ENCODE measurements around the gene LRRC37B.
"Not testable (repeated sequence)": the region's sequence is repeated elsewhere in the genome, so short reads cannot be mapped to it uniquely, and the experiment has no call there.

LRRC37B gene

GRCh38 chr17:32100323-32100722 is 93.1 kb downstream of the LRRC37B start:
- DNase-seq, result not testable (repeated sequence)

DNA sequence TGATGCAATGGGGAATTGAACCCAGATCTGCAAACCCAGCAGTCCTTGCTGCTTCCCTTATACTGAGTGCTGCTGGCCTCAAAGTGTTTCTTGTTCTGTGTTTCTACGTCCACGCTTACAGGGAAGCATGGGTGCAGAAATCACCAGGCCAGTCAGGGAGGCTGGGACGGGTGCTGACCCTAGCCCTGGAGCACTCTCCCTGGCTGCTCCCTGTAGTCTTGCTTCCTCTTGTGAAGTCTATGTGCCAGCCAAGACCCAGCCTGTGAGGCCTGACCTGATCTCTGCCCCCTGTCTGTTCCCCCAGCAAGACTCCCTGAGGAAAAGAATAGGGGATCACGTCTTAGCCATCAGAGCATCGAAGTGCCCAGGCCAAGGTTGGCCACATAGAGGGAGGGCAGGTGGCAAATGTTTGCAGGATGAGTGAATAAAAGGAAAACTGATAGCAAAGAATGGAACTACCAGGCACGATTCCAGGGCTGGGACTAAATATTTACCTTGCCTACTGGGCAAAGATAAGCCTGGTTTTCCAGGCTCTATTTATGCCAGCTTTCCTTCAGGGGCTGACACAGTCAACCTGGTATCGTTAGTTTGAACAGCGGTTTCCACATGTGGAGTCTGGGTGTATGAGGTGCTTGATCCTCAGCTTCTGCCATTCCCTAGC is 93.9 kb downstream of the LRRC37B start:
- DNase-seq, result no peak

DNA sequence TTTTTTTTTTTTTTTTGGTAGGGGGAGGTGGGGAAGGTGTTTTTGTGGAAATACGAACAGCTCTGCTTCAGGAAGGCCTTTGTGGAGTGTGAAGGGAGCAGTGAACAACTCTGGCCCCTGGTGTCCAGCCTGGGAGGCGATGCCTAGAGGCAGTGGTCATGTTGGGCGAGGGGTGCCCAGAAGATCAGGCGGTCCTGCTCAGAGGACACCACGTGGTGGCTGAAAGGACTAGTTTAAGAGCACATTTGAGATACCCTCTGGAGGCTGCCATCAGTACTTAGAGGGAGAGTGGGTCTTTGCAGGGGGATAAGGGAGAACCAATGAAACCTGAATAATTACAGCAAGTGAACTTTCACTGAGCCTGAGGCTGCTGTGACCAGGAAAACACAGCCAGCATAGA is 95.0 kb downstream of the LRRC37B start:
- no peak for DNase-seq

- no peak for DNase-seq
Observed at GRCh38 chr17:32102646-32103186, 95.5 kb downstream of the LRRC37B start.

Data from eye (tissue), 1 donor.